Measurements from ENCODE around the gene RACK1.

Gene RACK1

DNA sequence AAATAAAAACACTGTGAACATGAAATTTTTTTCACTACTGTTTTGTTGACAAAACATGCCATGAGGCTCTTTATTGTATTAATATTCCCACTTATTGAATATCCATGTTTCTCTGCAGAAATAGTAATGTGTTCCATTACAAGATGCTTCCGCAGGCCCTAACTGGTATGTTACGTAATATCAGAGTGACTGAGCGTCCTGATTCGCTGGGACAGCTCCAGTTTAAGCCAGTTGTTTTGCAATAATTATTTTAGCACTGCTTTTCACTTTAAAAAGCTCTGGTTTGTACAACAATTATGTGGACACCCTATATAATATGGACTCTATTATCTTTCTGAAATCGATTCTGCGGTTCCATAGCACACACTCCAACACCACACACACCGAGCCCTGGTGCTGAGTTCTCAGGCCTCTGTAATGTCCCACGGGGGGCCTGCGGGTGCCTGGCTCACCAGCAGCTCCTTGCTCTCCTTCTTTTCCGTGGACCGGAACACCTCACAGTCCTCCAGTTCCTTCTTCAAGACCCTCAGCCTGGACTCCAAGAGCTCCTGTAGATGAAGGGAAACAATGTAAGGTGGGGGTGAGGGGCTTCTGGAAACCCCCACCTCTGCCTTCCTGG, 40.5 kb downstream of the RACK1 start:
- no peak overlapping the region for H3K4me3 ChIP-seq (ENCODE audit: low read length)
- H3K4me1 ChIP-seq (ENCODE audit: low read length): peaks cover 5% of the 10 kb centered on the region
- no peak for TF ChIP-seq EZH2 (optimal IDR thresholded peaks at IDR 0.05; ENCODE audit: low read depth, low read length)
- TF ChIP-seq EZH2phosphoT487 (IDR thresholded peaks at IDR 0.05; ENCODE audit: low read length): no peak
- TF ChIP-seq, protein P1, sequence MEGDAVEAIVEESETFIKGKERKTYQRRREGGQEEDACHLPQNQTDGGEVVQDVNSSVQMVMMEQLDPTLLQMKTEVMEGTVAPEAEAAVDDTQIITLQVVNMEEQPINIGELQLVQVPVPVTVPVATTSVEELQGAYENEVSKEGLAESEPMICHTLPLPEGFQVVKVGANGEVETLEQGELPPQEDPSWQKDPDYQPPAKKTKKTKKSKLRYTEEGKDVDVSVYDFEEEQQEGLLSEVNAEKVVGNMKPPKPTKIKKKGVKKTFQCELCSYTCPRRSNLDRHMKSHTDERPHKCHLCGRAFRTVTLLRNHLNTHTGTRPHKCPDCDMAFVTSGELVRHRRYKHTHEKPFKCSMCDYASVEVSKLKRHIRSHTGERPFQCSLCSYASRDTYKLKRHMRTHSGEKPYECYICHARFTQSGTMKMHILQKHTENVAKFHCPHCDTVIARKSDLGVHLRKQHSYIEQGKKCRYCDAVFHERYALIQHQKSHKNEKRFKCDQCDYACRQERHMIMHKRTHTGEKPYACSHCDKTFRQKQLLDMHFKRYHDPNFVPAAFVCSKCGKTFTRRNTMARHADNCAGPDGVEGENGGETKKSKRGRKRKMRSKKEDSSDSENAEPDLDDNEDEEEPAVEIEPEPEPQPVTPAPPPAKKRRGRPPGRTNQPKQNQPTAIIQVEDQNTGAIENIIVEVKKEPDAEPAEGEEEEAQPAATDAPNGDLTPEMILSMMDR (IDR thresholded peaks at IDR 0.05; ENCODE audit: low read length): no peak
- peaks cover 15% of the 10 kb centered on the region for H3F3A ChIP-seq (ENCODE audit: insufficient read depth, low read length)
- H3K9me3 ChIP-seq (replicated peaks; ENCODE audit: insufficient read depth, low read length): no peaks in the 10 kb centered on the region
- H3K9me2 ChIP-seq (replicated peaks; ENCODE audit: insufficient read depth, low read length): no peaks in the 10 kb centered on the region
- H3K4me2 ChIP-seq (ENCODE audit: low read depth, low read length): no peak overlapping the region
- H3K27ac ChIP-seq (ENCODE audit: low read length): no peak overlapping the region
- H3K9ac ChIP-seq (ENCODE audit: low read length): no peak overlapping the region
- no peaks in the 10 kb centered on the region for H4K20me1 ChIP-seq (ENCODE audit: insufficient read depth, low read length)
- DNase-seq: no peak
- H3K36me3 ChIP-seq (replicated peaks; ENCODE audit: insufficient read depth, low read length): no peaks in the 10 kb centered on the region
- H3K79me2 ChIP-seq (ENCODE audit: low read length): no peaks in the 10 kb centered on the region
- peaks cover 62% of the 10 kb centered on the region for H3K27me3 ChIP-seq (replicated peaks; ENCODE audit: insufficient read depth, low read length)
- H2AFZ ChIP-seq (ENCODE audit: low read length): no peak overlapping the region

DNA sequence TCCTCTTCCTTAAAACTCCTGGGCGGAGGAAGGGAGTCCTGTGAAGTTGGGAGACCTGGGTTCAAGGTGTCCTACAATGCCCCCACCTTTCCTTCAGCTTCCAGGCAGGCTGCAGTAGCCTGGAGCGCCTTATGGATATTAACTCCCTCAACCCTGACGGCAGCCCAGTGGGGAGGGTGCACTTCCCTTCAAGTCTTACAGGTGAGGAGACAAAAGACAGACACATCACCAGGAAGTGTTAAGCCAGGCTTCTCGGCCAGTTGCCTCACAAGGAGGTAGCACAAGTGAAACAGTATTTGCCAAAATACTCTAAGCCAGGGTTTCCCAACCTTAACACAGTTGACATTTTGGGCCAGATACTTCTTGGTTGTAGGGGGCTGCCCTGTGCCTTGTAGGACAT, 42.9 kb downstream of the RACK1 start:
- Histone ChIP-seq H3K27me3 (replicated peaks; ENCODE audit: insufficient read depth, low read length) (peaks cover 62% of the 10 kb centered on the region), H3K4me1 (ENCODE audit: low read length) (no peaks in the 10 kb centered on the region), H3K4me2 (ENCODE audit: low read depth, low read length) (no peak overlapping the region)

DNA sequence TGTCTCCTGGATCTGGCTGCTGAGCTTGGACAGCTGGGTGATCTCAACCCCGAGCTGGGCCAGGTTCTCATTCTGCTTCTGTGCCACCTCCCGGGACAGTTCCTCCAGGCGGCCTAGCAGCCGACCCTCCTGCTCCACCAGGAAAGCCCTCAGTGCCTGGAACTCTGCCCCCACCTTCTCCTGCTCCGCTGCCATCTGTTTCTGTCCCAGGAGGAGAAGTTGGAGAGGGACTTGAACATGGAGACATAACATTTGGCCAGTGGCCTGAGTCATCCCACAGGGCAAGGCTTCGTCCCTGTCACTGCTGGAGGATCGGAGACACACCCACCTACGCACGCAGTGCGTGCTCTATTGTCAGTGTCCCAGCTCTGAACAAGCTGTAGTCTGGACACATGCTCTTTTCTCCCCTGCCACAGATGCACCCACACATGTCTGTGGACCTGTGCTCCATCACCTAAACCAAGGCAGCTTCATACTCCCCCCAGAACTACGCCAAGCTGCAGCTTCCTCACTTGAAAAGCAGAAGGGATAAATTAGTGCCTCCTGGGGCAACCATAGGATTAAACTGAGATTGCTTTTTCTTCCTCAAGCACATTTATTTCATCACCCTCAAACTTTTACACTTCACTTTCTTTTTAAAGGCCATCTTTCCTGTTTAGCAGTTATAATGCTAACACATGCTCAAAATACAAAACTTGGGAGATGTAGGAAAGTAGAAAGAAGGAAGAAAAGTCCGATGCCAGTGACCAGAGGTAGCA, 43.6 kb downstream of the RACK1 start:
- no peak for DNase-seq
- Histone ChIP-seq H3K9me3 (replicated peaks; ENCODE audit: insufficient read depth, low read length) (no peaks in the 10 kb centered on the region), H3F3A (ENCODE audit: insufficient read depth, low read length) (no peaks in the 10 kb centered on the region), H3K4me3 (ENCODE audit: low read length) (no peak overlapping the region), H3K9ac (ENCODE audit: low read length) (no peak overlapping the region), H3K36me3 (replicated peaks; ENCODE audit: insufficient read depth, low read length) (no peaks in the 10 kb centered on the region), H3K9me2 (replicated peaks; ENCODE audit: insufficient read depth, low read length) (no peaks in the 10 kb centered on the region), H3K4me1 (ENCODE audit: low read length) (no peaks in the 10 kb centered on the region), H3K4me2 (ENCODE audit: low read depth, low read length) (no peak overlapping the region), H2AFZ (ENCODE audit: low read length) (no peak overlapping the region), H4K20me1 (ENCODE audit: insufficient read depth, low read length) (no peaks in the 10 kb centered on the region), H3K79me2 (ENCODE audit: low read length) (no peaks in the 10 kb centered on the region), H3K27me3 (replicated peaks; ENCODE audit: insufficient read depth, low read length) (peaks cover 56% of the 10 kb centered on the region), H3K27ac (ENCODE audit: low read length) (no peak overlapping the region)
- TF ChIP-seq EZH2phosphoT487 (IDR thresholded peaks at IDR 0.05; ENCODE audit: low read length) (no peak), EZH2 (optimal IDR thresholded peaks at IDR 0.05; ENCODE audit: low read depth, low read length) (no peak)

More for the DNA sequence above, 42.9 kb downstream of the RACK1 start:
- no peak overlapping the region for H3K9ac ChIP-seq (ENCODE audit: low read length)
- H3K9me2 ChIP-seq (replicated peaks; ENCODE audit: insufficient read depth, low read length): no peaks in the 10 kb centered on the region
- H2AFZ ChIP-seq (ENCODE audit: low read length): no peak overlapping the region
- no peaks in the 10 kb centered on the region for H3K9me3 ChIP-seq (replicated peaks; ENCODE audit: insufficient read depth, low read length)
- H3K4me3 ChIP-seq (ENCODE audit: low read length): no peak overlapping the region
- peak; percentile 1 for DNase-seq
- H3F3A ChIP-seq (ENCODE audit: insufficient read depth, low read length): no peaks in the 10 kb centered on the region
- H3K36me3 ChIP-seq (replicated peaks; ENCODE audit: insufficient read depth, low read length): no peaks in the 10 kb centered on the region
- H4K20me1 ChIP-seq (ENCODE audit: insufficient read depth, low read length): no peaks in the 10 kb centered on the region
- no peaks in the 10 kb centered on the region for H3K79me2 ChIP-seq (ENCODE audit: low read length)
- TF ChIP-seq EZH2 (optimal IDR thresholded peaks at IDR 0.05; ENCODE audit: low read depth, low read length): no peak
- TF ChIP-seq, protein P1 (IDR thresholded peaks at IDR 0.05; ENCODE audit: low read length): no peak
- no peak overlapping the region for H3K27ac ChIP-seq (ENCODE audit: low read length)

All from MM.1S (cell line).